Stimulated activated CD8-positive, alpha-beta memory T cell treated with anti-CD3 and anti-CD28 coated beads, Interleukin-4, amount 100 ng/mL, for 1 hour (primary cell): Measurements from ENCODE around the gene TRAK1.

Source experiments
- DNase-seq, 2 donors: peaks; one replicate each; pipeline ENCODE4 v3.0.0-alpha.2; 2020; ENCODE audit warnings: low read depth in 2 of 2, low spot score in 1 of 2

TRAK1 gene

GRCh38 chr3:42202217-42202865 is 111.2 kb downstream of the TRAK1 start:
- DNase-seq, result no peak

GRCh38 chr3:42204867-42205599 is 113.9 kb downstream of the TRAK1 start:
- no peak for DNase-seq

- no peak for DNase-seq
Measured at GRCh38 chr3:42205800-42206514, 114.8 kb downstream of the TRAK1 start.

- DNase-seq, result no peak
Measured at GRCh38 chr3:42209917-42210316, 118.8 kb downstream of the TRAK1 start.

GRCh38 chr3:42210726-42211125 is 119.6 kb downstream of the TRAK1 start:
- no peak for DNase-seq

- DNase-seq, result no peak
Measured at GRCh38 chr3:42213417-42213816, 122.3 kb downstream of the TRAK1 start.

- no peak for DNase-seq
Measured at GRCh38 chr3:42214064-42214463, 122.9 kb downstream of the TRAK1 start.

GRCh38 chr3:42214565-42215283 is 123.6 kb downstream of the TRAK1 start:
- DNase-seq, result no peak

GRCh38 chr3:42216302-42216701 is 125.1 kb downstream of the TRAK1 start:
- DNase-seq, result no peak

GRCh38 chr3:42216931-42217333 is 125.8 kb downstream of the TRAK1 start:
- DNase-seq, result no peak

GRCh38 chr3:42220436-42221121 is 129.4 kb downstream of the TRAK1 start:
- no peak for DNase-seq

GRCh38 chr3:42222942-42223693 is 132.0 kb downstream of the TRAK1 start:
- DNase-seq, result no peak

GRCh38 chr3:42224178-42224577 is 133.0 kb downstream of the TRAK1 start:
- DNase-seq, result no peak

GRCh38 chr3:42224658-42225421 is 133.7 kb downstream of the TRAK1 start:
- DNase-seq, result no peak

- DNase-seq, result no peak
Measured at GRCh38 chr3:42225486-42226363, 134.6 kb downstream of the TRAK1 start.

- DNase-seq, result no peak
Measured at GRCh38 chr3:42226470-42227425, 135.6 kb downstream of the TRAK1 start.

- no peak for DNase-seq
Measured at GRCh38 chr3:42228796-42229195, 137.6 kb downstream of the TRAK1 start.
